ENCODE data around the gene PCSK6. TPM values are rescaled to one million over a fixed set of nuclear protein-coding genes. Genes with fewer than 3 reads are reported as not detected.

Gene PCSK6
- total RNA-seq, 1 experiment from 2014 or later, result 10.6 TPM

DNA sequence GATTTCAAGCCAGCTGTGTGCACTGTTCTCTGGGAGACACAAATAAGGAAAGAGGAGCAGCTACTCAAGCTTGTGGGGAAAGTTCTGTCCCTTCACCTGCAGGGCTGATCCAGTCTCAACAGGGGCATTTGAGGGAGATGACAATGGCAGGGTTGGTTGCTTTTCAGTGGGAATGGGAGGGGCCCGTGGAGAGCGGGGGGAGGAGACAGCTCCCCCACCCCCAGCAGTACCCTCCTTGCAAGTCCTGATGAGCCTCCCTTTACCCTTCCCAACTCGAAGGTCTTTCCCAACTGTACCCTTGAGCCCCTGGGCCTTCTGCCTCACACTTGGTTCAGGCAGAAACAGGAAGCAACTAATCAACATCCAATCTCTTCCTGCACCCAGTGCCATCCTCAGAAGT is 122.7 kb downstream of the PCSK6 start:
- no peak for ATAC-seq

DNA sequence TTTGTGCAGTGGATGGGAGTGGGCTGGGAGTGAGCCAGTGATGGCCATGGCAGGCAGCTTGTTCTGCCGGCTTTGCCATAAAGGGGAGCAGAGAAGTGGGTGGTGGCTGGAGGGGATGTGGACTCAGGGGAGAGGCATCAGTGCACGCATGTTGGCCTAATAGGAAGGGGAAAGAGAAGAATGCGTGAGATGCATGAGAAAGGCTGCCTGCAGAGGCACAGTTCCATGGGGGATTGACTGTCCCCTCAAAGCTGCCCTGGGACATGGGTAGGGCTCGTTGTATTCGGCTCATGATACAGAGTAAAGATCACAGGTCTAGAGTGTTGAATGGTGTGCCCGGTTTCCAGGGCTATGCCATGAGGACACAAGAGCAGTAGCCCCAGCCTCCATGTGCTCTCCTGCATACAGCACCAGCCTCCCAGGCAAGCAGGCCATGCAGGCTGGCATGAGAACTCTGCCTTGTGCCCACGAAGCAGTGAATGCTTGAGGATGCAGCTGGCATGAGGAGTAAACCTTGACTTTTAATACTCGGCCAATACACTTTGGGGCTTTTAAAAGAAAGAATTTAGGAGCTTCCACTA is 126.4 kb downstream of the PCSK6 start:
- DNase-seq (ENCODE audit: low read depth, low spot score), result no peak
- in situ Hi-C loops (cut with HindIII; ENCODE audit: low pct_unique_long_range_greater_than_20kb, low sequenced_read_pairs), result no loop called here
- TF ChIP-seq SIN3A (IDR thresholded peaks at IDR 0.05; ENCODE audit: borderline replicate concordance, insufficient read depth, low read depth, low read length), result no peak
- TF ChIP-seq, protein P1, sequence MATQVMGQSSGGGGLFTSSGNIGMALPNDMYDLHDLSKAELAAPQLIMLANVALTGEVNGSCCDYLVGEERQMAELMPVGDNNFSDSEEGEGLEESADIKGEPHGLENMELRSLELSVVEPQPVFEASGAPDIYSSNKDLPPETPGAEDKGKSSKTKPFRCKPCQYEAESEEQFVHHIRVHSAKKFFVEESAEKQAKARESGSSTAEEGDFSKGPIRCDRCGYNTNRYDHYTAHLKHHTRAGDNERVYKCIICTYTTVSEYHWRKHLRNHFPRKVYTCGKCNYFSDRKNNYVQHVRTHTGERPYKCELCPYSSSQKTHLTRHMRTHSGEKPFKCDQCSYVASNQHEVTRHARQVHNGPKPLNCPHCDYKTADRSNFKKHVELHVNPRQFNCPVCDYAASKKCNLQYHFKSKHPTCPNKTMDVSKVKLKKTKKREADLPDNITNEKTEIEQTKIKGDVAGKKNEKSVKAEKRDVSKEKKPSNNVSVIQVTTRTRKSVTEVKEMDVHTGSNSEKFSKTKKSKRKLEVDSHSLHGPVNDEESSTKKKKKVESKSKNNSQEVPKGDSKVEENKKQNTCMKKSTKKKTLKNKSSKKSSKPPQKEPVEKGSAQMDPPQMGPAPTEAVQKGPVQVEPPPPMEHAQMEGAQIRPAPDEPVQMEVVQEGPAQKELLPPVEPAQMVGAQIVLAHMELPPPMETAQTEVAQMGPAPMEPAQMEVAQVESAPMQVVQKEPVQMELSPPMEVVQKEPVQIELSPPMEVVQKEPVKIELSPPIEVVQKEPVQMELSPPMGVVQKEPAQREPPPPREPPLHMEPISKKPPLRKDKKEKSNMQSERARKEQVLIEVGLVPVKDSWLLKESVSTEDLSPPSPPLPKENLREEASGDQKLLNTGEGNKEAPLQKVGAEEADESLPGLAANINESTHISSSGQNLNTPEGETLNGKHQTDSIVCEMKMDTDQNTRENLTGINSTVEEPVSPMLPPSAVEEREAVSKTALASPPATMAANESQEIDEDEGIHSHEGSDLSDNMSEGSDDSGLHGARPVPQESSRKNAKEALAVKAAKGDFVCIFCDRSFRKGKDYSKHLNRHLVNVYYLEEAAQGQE (IDR thresholded peaks at IDR 0.05; ENCODE audit: insufficient read depth in 1 of 2, low read depth in 2 of 2, low read length in 1 of 2), result no peak
- no peak for TF ChIP-seq POLR2AphosphoS5 (IDR thresholded peaks at IDR 0.05; ENCODE audit: low read depth, low read length)
- TF ChIP-seq, protein P2, sequence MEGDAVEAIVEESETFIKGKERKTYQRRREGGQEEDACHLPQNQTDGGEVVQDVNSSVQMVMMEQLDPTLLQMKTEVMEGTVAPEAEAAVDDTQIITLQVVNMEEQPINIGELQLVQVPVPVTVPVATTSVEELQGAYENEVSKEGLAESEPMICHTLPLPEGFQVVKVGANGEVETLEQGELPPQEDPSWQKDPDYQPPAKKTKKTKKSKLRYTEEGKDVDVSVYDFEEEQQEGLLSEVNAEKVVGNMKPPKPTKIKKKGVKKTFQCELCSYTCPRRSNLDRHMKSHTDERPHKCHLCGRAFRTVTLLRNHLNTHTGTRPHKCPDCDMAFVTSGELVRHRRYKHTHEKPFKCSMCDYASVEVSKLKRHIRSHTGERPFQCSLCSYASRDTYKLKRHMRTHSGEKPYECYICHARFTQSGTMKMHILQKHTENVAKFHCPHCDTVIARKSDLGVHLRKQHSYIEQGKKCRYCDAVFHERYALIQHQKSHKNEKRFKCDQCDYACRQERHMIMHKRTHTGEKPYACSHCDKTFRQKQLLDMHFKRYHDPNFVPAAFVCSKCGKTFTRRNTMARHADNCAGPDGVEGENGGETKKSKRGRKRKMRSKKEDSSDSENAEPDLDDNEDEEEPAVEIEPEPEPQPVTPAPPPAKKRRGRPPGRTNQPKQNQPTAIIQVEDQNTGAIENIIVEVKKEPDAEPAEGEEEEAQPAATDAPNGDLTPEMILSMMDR (IDR thresholded peaks at IDR 0.05), result no peak
- no peak for TF ChIP-seq TCF7L2 (IDR thresholded peaks at IDR 0.05; ENCODE audit: low read depth, low read length)
- no peak overlapping the region for H3K4me3 ChIP-seq (ENCODE audit: low read depth in 2 of 2, low read length in 2 of 2)
- H3K27me3 ChIP-seq (ENCODE audit: control insufficient read depth, insufficient read depth, low read length), result no peaks in the 10 kb centered on the region
- H3K4me1 ChIP-seq (ENCODE audit: control insufficient read depth, insufficient read depth, low read length), result peaks cover 10% of the 10 kb centered on the region
- H3K9me3 ChIP-seq (ENCODE audit: control insufficient read depth, insufficient read depth, low read depth, low read length), result no peaks in the 10 kb centered on the region
- ChIA-PET POLR2A (no interaction called here), CTCF (no interaction called here)
- H3K27ac ChIP-seq (ENCODE audit: low read length), result no peak overlapping the region
- no TSS peak for BruUV-seq (replicated peaks)
- intact Hi-C loops (cut with micrococcal nuclease; ENCODE audit: unreplicated experiment), result no loop called here
- ATAC-seq, result no peak
- H3K36me3 ChIP-seq (ENCODE audit: control insufficient read depth, insufficient read depth, low read length), result no peaks in the 10 kb centered on the region

More for the DNA sequence above, 122.7 kb downstream of the PCSK6 start:
- no TSS peak for BruUV-seq (replicated peaks)
- CTCF ChIA-PET, result no interaction called here
- Histone ChIP-seq H3K27ac (ENCODE audit: low read length) (no peak overlapping the region), H3K36me3 (ENCODE audit: control insufficient read depth, insufficient read depth, low read length) (no peaks in the 10 kb centered on the region), H3K9me3 (ENCODE audit: control insufficient read depth, insufficient read depth, low read depth, low read length) (no peaks in the 10 kb centered on the region), H3K4me3 (ENCODE audit: low read depth in 2 of 2, low read length in 2 of 2) (no peak overlapping the region), H3K4me1 (ENCODE audit: control insufficient read depth, insufficient read depth, low read length) (no peaks in the 10 kb centered on the region), H3K27me3 (ENCODE audit: control insufficient read depth, insufficient read depth, low read length) (no peaks in the 10 kb centered on the region)
- no peak for DNase-seq (ENCODE audit: low read depth, low spot score)
- in situ Hi-C loops (cut with HindIII; ENCODE audit: low pct_unique_long_range_greater_than_20kb, low sequenced_read_pairs) (no loop called here), intact Hi-C loops (cut with micrococcal nuclease; ENCODE audit: unreplicated experiment) (no loop called here)
- POLR2A ChIA-PET, result no interaction called here
- TF ChIP-seq, protein P1 (IDR thresholded peaks at IDR 0.05; ENCODE audit: insufficient read depth in 1 of 2, low read depth in 2 of 2, low read length in 1 of 2), result no peak
- TF ChIP-seq TCF7L2 (IDR thresholded peaks at IDR 0.05; ENCODE audit: low read depth, low read length), result no peak
- TF ChIP-seq, protein P2 (IDR thresholded peaks at IDR 0.05), result no peak
- no peak for TF ChIP-seq SIN3A (IDR thresholded peaks at IDR 0.05; ENCODE audit: borderline replicate concordance, insufficient read depth, low read depth, low read length)
- TF ChIP-seq POLR2AphosphoS5 (IDR thresholded peaks at IDR 0.05; ENCODE audit: low read depth, low read length), result no peak

Data from Panc1 (cell line).